ENCODE results near the gene MTMR3.

- TF ChIP-seq EZH2 (IDR thresholded peaks at IDR 0.05; ENCODE audit: borderline replicate concordance, low read depth, low read length, severe bottlenecking) (no peak), CTCF (IDR thresholded peaks at IDR 0.05; ENCODE audit: borderline replicate concordance, extremely low read depth, low read length, poor library complexity, severe bottlenecking) (no peak)
Observed at GRCh38 chr22:29975494-29975893, 92.5 kb downstream of the MTMR3 start.
